ENCODE results near the gene ADGRB2.

The ADGRB2 gene

DNA sequence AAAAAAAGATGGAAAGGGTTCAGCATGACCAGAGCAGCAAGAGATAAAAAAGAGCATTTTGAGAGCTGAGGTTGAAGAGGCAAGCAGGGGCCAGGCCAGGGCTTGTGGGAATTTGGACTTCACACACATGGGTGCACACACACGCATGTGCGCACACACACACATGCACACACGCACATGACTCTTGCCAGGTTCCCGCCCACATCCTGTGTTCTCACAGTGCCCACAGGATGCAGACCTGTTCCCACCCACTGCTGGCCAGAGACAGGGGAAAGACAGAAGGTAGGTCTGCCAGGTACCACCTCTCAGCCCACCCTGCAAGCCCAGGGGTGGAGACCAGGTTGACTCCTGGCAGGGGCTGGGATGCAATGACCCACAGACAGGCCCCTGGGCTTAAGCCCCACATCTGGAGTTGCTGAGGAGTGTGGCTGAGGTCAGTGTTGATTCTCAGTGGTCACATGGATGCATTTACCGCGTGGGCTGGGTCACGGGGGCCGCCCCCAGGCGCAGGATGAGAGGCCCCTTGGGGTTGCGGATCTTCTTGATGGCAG is 64.7 kb downstream of the ADGRB2 start:
- DNase-seq, result no peak

DNA sequence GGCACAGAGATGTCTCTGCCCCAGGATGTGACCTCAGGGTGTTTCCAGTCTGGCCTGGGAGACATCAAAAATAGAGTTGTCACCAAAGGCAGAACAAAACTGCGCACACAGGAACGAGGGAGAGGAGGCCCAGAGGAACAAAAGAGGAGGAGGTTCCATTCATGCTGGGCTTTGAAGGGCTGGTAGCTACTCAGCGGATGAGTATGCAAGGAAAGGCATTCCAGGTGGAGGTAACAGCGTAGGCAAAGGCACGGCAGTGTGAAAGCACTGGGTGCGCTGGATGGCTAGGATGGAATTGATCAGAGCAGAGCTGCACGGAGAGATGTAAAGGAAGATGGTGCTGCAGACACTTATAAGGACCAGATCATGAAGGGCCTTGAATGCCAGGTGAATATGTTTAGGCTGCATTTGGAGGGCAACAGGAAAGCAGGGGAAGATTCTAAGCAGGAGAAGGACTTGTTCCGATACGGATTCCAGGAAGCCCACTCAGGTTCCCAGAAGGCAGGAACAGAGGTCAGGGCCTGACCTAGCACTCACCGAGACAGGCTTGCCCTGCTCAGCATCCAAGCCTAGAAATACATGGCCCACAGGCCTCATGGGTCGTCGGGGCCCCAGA is 66.7 kb downstream of the ADGRB2 start:
- DNase-seq, result no peak

DNA sequence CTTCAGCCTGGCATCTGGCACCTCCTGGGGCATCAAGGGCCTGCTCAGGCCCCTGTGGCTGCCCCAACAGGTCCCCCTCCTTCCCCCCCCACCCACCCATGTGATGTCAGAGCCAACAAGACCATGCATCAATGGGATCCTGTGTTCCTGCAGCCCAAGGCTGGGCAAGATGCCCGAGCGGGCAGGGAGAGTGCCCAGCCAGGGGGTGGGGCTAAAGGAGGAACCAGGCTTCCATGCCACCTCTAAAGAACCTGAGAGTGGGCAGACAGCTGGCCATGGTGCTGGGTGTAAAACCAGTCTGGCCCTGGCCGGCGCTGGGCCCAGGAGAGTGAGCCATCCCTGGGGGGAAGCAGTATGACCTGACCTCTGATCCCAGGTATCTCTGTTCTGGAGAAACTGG is 67.9 kb downstream of the ADGRB2 start:
- DNase-seq, result no peak

DNA sequence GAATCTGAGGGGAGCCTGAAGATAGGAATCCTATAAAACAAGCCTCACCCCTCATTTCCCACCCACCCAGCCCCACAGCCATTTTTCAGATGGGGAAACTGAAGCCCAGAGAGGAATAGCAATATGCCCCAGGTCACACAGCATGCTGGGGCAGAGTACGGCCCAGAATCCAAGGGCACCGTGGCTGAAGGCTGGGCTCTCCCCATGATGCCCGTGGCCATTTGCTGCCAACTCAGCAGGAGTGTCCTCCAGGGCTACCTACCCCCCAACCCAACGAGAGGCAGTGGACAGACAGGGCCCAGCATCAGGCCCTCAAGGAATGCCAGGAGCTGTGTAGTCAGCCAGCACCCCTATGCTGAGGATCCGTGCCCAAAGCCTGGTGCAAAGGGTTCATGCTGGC is 68.8 kb downstream of the ADGRB2 start:
- DNase-seq, result no peak

DNA sequence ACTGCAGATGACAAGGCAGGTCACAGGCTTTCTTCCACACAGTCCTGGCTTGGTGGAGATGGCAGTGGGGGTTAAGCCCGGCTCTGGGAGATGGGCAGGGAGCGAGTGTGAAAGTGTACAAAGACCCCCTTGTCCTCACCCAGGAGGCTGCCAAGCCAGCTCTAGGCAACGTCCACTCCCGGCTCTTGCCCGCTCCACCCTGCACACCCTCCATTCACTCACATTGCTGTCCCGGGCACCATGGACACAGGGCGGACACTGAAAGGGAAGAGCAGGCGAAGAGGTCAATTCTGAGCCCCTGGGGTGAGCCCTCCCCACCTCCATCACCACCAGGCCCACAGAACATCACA is 69.2 kb downstream of the ADGRB2 start:
- no peak for DNase-seq

DNA sequence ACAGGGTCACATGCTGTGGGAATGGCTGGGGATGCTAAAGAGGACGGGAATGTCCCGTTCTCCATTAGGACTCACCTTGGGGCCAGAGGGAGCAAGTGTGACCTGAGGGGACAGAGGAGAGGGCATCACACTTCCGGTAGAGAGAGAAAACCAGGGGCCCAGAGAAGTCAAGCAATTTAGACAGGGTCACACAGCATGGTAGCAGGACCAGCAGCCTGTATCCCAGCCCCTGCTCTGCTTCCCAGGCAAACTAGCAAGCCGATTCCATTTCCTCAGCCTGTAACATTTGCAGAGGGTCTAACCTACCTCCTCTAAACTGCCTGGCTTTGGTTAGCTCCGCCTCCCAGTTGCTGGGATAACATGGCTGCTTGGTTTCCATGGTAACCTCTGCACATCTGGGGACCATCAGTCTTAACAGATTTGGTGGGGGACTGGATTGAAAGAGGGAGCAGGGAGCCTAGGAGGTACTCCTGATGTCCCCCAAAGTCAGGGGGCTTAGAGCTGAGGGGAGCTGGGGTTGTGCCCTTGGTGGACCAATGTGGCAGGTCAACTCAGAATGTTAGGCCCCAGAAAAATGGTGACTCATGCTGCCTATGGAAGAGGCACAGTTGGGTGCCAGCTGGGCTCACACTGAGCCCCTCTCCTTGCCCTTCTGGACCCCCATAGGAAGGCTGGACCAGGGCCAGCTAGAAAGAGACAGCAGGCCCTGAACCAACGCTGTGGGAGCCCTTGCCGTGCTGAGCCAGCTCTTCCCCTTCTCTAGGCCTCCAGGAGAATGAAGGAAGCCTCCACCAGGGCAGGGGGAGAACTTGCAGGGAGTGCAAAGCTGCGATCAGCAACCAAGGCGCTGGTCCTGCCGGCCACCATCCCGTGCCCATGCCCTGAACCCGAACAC is 69.8 kb downstream of the ADGRB2 start:
- DNase-seq, result no peak

DNA sequence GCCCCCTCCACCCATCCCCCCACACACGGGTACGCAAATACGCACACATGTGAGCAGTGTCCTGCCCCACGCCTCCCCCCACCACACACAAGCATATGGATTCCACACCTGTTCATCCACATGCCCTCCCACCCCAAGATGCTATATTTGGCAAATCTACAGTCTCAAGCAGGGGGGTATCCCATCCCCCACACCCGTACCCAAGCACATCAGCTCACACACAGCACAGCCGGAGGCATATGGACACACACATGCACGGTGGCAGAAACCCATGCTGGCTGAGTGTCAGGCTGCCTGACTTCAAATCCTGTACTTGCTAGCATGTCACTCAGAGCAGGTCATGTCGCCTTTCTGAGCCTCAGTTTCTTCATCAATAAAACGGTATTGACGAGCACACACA is 70.9 kb downstream of the ADGRB2 start:
- no peak for DNase-seq

DNA sequence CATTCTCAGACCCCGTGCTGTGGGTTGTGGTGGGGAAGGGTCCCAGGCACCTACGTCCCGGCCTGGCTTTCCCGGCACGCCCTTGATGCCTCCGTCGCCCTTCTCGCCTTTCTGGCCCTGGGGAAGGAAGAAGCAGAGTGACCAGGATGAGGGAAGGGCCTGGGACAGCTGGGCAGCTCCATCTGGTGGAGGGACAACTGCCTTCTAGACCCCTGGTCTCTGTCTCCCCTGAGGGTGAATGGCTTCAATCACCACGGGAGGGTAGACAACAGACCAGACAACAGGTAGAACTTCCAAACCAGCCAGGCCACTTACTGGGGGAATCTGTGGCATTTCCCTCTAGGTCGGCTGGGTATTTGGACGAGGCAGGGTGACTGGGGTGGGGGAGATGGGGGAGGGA is 72.2 kb downstream of the ADGRB2 start:
- DNase-seq, result no peak

DNA sequence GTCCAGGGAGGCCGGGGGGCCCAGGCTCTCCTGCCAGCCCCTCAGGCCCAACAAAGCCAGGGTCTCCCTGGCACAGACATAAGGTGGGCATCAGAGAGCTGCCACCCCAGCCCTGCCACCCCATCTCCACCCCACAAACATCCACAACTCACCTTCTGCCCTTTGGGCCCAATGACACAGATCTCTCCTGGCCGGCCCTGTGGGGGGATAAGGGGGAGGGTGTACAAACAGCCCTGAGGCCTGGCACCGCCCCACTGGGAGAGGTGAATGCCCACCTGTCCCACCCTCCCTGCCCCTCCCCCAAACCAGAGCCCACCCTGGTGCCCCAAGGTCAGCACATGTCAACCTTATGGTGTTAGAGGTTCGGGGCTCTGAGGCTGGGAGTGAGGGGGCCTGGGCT is 72.7 kb downstream of the ADGRB2 start:
- no peak for DNase-seq

DNA sequence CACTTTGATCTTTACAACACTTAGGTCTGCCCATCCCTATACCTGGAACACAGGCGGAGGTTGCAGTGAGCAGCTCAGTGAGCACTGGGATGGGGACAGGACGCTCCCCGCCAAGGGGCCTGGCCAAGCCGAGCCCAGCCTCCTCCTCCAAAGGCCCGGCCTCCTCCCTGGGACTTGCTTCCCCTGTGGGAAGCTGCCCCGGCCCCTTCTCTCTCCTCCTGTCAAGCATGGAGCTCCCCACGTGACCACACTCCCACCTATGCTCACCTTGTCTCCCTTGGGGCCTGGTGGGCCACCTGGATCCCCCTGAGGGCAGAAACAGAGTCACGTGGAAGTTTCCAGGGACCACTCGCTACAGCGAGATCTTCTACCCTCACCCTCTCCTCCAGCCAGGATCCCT is 73.2 kb downstream of the ADGRB2 start:
- DNase-seq, result no peak

DNA sequence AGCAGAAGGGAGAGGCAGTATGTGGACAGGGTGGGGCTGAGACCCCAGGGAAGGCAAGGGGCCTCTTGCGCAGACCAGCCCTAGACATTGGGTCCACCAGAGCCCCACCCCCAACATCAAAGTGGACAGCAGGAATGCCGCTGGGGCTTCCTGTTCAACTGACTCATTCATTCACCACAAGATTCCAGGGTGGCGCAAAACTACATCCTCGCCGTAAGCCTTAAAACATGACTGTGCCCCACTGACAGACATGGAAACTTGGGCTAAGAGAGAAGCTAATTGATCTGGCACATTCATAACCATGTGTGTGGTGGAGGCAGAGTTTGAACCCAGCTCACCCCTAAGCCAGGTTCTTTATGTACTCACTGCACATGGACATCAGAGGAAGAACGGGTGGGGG is 74.3 kb downstream of the ADGRB2 start:
- no peak for DNase-seq

DNA sequence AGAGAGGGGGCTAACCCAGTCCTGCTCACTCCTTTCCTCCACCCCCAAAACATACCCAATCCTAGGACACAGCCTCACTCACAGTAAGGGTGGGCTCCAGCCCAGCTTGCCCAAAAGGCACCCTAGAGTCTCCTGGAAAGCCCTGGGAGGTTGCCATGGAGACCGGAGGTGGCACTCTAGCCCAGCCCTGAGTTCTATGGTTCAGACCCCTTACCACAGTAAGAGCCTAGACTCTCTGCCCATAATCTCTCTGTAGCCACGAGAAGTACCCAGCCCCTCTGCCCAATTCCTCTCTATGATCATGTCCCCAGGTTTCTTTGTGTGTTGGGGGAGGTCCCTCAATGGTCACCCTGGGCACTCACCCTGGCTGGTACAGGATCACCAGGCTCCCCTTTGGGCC is 74.8 kb downstream of the ADGRB2 start:
- DNase-seq, result no peak

DNA sequence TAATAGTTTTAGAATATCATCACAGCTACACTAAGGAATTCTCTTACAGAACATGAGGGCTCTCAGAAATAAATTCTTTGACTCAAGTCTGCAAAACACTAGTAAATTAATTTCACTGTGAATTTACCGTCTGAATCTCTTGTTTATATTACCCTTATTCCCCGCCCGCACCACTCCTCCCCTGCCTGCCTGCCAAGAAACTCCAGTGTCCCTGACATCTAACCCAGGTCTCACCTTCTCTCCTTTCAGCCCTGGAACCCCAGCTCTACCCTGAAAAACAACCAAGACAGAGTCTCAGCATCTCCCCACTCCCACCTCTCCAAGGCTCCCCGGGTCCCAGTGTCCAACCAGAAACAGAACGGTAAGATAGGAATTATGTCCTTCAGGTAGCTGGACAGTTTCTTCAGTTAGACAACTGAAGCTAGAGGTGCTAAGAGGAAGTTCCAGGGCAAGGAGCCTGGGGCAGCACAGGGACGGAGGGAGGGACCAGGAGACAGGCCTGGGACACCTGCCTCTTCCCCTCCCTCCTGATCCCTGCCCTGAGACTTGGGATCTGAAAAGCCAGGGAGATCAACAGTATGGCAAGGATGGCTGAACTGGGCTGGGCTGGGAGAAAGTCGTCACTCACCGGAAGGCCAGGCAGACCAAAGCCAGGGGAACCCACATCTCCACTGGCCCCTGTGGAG is 75.8 kb downstream of the ADGRB2 start:
- no peak for DNase-seq

DNA sequence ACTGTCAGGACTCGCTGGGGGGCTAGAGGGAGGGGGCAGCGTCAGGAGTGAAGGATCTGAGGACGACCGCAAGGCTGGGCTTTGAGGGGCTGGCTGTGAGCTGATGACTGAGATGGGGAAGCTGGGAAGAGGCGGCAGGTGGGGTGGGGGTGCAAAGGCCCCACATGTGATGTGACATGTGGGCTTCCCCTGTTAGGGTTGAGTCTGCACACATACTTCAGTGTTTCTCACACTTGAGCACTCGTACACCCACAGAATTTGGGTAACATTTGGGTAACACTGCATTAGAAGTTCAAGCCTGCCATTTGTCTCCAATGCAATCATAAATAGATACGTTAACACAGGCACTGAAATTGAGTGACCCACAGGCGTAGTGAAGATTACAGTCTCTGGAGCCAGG is 76.5 kb downstream of the ADGRB2 start:
- no peak for DNase-seq

DNA sequence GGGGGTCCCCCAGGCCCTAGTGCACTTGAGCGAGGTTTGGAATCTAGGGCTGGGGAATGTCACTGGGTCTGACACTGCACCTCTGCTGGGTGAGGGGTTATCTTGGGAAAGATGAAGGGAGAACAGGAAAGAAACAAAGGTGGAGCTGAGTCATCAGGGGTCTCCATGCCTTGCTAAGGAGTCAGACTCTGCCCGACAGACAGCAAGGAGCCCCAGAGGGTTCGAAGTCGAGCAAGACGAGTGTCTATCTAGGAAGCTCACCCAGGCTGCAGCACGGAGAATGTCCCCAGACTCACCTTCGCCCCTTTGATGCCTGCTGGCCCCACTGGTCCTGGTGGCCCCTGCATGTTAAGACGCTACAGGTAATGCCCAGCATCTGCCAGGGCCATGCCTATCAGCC is 78.3 kb downstream of the ADGRB2 start:
- DNase-seq, result no peak

DNA sequence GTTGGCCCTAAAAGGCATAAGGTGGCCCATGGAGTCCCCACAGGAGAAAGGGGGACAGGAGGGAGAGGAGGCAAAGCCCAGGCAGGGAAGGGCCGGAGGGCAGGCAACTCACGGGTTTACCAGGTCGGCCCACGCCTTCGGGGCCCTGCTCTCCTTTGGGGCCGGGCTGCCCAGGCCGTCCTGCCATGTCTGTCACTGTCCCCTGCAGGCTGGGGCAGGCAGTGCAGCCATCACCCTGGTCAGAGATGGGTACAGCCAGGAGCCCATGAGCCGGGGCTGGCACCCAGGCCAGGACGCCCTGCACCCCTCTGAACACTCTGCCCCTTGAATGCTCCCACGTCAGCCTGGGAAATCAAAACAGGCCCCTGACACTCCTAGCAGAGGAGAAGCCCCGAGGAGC is 80.1 kb downstream of the ADGRB2 start:
- no peak for DNase-seq

DNA sequence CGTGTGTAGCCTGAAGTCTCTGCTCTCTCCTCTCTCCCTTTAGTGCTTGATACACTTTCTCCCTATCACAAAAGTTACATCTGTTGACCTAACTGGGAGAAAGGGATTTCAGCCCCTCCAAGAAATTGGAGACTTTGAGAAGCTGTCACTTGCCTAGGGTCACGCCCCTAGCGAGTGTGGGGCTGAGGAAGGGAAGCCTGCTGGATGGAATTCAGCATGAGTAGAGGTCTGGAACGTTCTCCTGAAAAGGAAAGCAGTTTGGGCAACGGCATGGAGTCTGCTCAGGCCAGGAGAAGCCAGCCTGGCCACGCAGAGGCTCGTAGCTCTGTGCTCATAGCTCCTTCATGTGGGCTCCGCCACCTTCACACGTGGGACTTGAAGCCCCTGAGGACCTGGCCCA is 82.7 kb downstream of the ADGRB2 start:
- no peak for DNase-seq

DNA sequence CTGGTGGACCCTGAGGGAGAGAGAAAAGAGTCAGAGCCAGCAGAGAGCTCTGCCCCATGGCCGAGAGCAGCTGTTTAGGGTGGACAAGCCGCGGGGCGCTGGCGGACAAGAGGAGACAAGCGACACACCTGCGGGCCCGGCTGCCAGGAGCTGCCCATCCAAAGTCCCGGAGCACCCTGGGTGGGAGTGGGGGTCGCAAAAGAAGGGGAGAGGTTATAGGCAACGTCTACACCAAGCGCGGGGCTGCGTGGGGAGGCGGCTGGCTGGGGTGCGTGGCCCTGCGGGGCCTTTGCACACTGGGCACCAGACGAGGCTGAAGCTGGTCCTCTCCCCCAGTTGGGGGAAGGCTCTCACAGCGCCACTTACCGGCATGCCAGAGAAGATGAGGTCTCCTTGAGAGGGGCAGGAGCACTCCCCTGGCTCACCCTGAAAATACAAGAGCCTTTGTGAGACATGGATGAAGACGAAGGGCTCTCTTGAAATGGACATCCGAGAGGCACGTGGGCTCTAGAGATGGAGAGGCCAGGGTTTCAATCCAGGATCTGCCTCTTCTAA is 84.4 kb downstream of the ADGRB2 start:
- no peak for DNase-seq

DNA sequence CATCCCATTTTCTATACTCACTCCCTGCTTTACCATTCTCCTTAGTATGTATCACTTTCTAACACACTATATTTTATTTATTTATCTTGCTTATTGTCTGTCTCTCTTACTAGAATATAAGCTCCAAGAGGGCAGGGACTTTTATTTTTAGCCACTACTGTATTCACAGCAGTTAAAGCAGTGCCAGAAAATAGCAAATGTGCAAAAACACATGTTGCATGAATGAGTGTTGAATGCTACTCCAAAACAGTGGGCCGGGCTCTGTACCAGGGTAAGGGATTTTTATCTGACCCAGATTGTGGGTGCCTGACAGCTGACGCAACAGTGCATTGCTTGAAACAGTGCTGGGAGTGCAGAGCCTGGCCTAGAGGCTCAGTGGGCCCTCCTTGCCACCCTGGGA is 85.0 kb downstream of the ADGRB2 start:
- DNase-seq, result no peak

DNA sequence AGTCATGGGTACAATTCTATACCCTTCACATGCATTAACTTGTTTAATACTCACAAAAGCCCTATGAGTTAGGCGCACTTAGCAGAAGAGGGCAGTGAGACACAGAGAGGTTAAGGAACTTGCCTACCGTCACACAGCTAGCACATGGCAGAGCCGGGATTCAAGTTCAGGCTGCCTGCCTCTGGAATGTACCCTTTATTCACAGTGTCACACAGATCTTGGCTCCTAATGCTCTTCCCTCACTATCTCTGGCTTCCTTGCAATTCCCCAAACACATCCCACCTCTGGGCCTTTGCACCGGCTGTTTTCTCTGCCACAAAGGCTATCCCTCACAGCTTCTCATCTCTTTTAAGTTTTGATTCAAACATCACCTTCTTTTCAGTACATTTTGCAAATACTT is 85.5 kb downstream of the ADGRB2 start:
- DNase-seq, result no peak

DNA sequence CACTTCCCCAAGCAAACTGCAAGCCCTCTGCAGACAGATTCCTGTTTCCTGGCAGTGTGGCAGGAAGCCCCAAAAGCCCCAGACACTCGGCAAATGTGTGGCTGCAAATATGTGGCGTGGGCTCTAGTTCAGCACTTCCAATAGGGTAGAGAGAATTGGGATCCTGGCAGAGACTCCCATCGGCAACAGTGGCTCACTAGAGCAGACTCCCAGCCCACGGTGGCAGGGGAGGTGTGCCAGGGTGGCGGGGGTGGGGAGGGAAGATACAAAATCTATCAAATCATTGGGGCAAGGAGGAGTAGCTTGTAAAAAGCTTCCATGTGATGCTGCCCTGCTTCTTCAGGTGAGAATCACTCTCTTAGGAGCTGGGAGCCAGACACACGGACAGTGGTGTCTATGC is 86.2 kb downstream of the ADGRB2 start:
- no peak for DNase-seq

DNA sequence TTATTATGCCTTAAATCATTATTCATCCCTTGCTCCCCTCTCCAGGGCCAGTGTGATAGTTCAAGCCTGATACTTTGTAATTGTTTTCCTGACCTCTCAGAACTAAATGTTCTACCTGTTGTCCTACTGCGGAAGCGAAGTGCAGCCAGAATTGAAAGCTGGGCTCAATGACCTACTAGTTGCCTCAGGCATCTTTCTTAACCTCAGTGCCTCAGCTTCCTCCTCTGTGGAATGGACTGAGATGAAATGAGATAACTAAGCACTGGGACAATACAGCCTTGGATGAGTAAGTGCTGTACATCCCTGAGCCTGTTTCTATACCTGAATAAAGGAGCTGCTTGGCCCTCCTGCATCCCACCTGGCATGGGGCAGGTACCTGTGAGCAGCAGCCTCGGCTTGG is 86.7 kb downstream of the ADGRB2 start:
- no peak for DNase-seq
